Measurements from ENCODE around the gene RNF181. TPM values are rescaled to one million over a fixed set of nuclear protein-coding genes. Genes with fewer than 3 reads are reported as not detected.

RNF181 gene
- total RNA-seq, 1 experiment from 2014 or later, result 77.5 TPM

GRCh38 chr2:85635011-85635410 is 39.5 kb downstream of the RNF181 start:
- H3K4me3 ChIP-seq (replicated peaks in 1 of 2; ENCODE audit: low read depth in 1 of 2, low read length in 2 of 2), result no peak overlapping the region
- no peaks in the 10 kb centered on the region for H3K9me2 ChIP-seq (ENCODE audit: insufficient read depth)
- no peak overlapping the region for H3K4me2 ChIP-seq (ENCODE audit: low read length)
- no TSS peak for BruUV-seq (replicated peaks)
- H3K9ac ChIP-seq (ENCODE audit: low read length), result no peak overlapping the region
- H4K20me1 ChIP-seq (ENCODE audit: insufficient read depth), result no peaks in the 10 kb centered on the region
- POLR2A ChIA-PET, result no interaction called here
- peaks cover 46 to 57% of the 10 kb centered on the region in 2 experiments for H3K36me3 ChIP-seq (ENCODE audit: control insufficient read depth in 1 of 2, insufficient read depth in 2 of 2, low read length in 2 of 2)
- no peak for DNase-seq (ENCODE audit: low read depth, low spot score)
- H2AFZ ChIP-seq (ENCODE audit: low read depth, low read length, poor library complexity, severe bottlenecking), result no peak overlapping the region
- peaks cover 56% of the 10 kb centered on the region for H3K79me2 ChIP-seq (ENCODE audit: insufficient read depth, low read length)
- no peak overlapping the region for H3K27ac ChIP-seq (ENCODE audit: low read depth, low read length)
- no peaks in the 10 kb centered on the region for H3K4me1 ChIP-seq (ENCODE audit: control insufficient read depth in 1 of 2, insufficient read depth in 2 of 2, low read length in 2 of 2)
- no peak for TF ChIP-seq RAD21 (IDR thresholded peaks at IDR 0.05; ENCODE audit: low read depth)
- no peak for TF ChIP-seq ELF1 (IDR thresholded peaks at IDR 0.05; ENCODE audit: borderline replicate concordance, low read depth)
- no peak for TF ChIP-seq POLR2AphosphoS5 (IDR thresholded peaks at IDR 0.05; ENCODE audit: low read depth, low read length)
- TF ChIP-seq JUND (IDR thresholded peaks at IDR 0.05), result no peak
- TF ChIP-seq POLR2A (IDR thresholded peaks at IDR 0.05; ENCODE audit: borderline replicate concordance, extremely low read depth, insufficient read depth, insufficient read length), result no peak
- no peak for TF ChIP-seq MAX (IDR thresholded peaks at IDR 0.05)
- no peak for TF ChIP-seq ATF3 (IDR thresholded peaks at IDR 0.05)
- TF ChIP-seq EZH2phosphoT487 (IDR thresholded peaks at IDR 0.05; ENCODE audit: borderline replicate concordance), result no peak
- CTCF ChIA-PET, result no interaction called here
- intact Hi-C loops (cut with micrococcal nuclease), result loop anchor here (5.0 kb wide), 1 partner anchor 92 kb away; no protein-coding TSS in a partner anchor
- H3K27me3 ChIP-seq (ENCODE audit: insufficient read depth, low read length), result no peaks in the 10 kb centered on the region
- ATAC-seq, result no peak
- RAD21 ChIA-PET (ENCODE audit: low non-redundant PET in 1 of 2, low total read pairs in 2 of 2, uncharacterized antibody in 2 of 2, unreplicated experiment in 2 of 2), result no interaction called here
- no peaks in the 10 kb centered on the region for H3K9me3 ChIP-seq (ENCODE audit: control insufficient read depth in 1 of 2, insufficient read depth in 1 of 2, low read depth in 1 of 2, low read length in 2 of 2)

GRCh38 chr2:85635636-85636035 is 40.1 kb downstream of the RNF181 start:
- Histone ChIP-seq H3K4me1 (ENCODE audit: control insufficient read depth in 1 of 2, insufficient read depth in 2 of 2, low read length in 2 of 2) (no peaks in the 10 kb centered on the region), H3K36me3 (ENCODE audit: control insufficient read depth in 1 of 2, insufficient read depth in 2 of 2, low read length in 2 of 2) (peaks cover 43 to 52% of the 10 kb centered on the region in 2 experiments), H3K4me3 (replicated peaks in 1 of 2; ENCODE audit: low read depth in 1 of 2, low read length in 2 of 2) (no peak overlapping the region), H3K27ac (ENCODE audit: low read depth, low read length) (no peak overlapping the region), H3K4me2 (ENCODE audit: low read length) (no peak overlapping the region), H3K27me3 (ENCODE audit: insufficient read depth, low read length) (no peaks in the 10 kb centered on the region), H4K20me1 (ENCODE audit: insufficient read depth) (no peaks in the 10 kb centered on the region), H2AFZ (ENCODE audit: low read depth, low read length, poor library complexity, severe bottlenecking) (no peak overlapping the region), H3K9ac (ENCODE audit: low read length) (no peak overlapping the region), H3K9me3 (ENCODE audit: control insufficient read depth in 1 of 2, insufficient read depth in 1 of 2, low read depth in 1 of 2, low read length in 2 of 2) (no peaks in the 10 kb centered on the region), H3K9me2 (ENCODE audit: insufficient read depth) (no peaks in the 10 kb centered on the region), H3K79me2 (ENCODE audit: insufficient read depth, low read length) (peaks cover 51% of the 10 kb centered on the region)
- intact Hi-C loops (cut with micrococcal nuclease), result loop anchor here (5.0 kb wide), 1 partner anchor 92 kb away; no protein-coding TSS in a partner anchor
- POLR2A ChIA-PET, result no interaction called here
- CTCF ChIA-PET, result no interaction called here
- RAD21 ChIA-PET (ENCODE audit: low non-redundant PET in 1 of 2, low total read pairs in 2 of 2, uncharacterized antibody in 2 of 2, unreplicated experiment in 2 of 2), result no interaction called here
- BruUV-seq (replicated peaks), result no TSS peak
- DNase-seq (ENCODE audit: low read depth, low spot score) (no peak), ATAC-seq (no peak)
- TF ChIP-seq ELF1 (IDR thresholded peaks at IDR 0.05; ENCODE audit: borderline replicate concordance, low read depth), result no peak
- TF ChIP-seq TCF7L2 (IDR thresholded peaks at IDR 0.05; ENCODE audit: borderline replicate concordance, extremely low read depth, insufficient read depth, insufficient read length), result no peak
